Body of pancreas (tissue), 4 donors: ENCODE data around the gene VTCN1. TPM values are rescaled to one million over a fixed set of nuclear protein-coding genes. Genes with fewer than 3 reads are reported as not detected.

Experiments used
- ATAC-seq: fragments of 150-250 bp; one replicate; pipeline ENCODE4 v1.9.1; 2016
- DNase-seq, 4 donors: peaks; one replicate each; pipeline ENCODE4 v3.0.0-alpha.2; 2019
- H3K27ac ChIP-seq, 4 donors: fragments of 200-600 bp; sonication (generic); 1 replicate in 3 of 4; 2 replicates in 1 of 4; pipeline versions ENCODE4 v1.5.1 to v1.6.1; 2016 to 2019; ENCODE audit warnings: mild to moderate bottlenecking in 1 of 4, mixed read lengths in 1 of 4, moderate library complexity in 1 of 4
- H3K27me3 ChIP-seq, 2 donors: fragments of 200-600 bp; sonication (generic); one replicate each; pipeline ENCODE4 v1.6.0; 2016; ENCODE audit warnings: mild to moderate bottlenecking in 1 of 2
- H3K36me3 ChIP-seq, 2 donors: fragments of 200-600 bp; sonication (generic); replicated peaks in 1 of 2; 2 replicates each; pipeline ENCODE4 v1.5.1; 2016; ENCODE audit warnings: low read depth in 2 of 2; ENCODE audit not compliant: insufficient read depth in 1 of 2
- H3K4me1 ChIP-seq: fragments of 200-600 bp; sonication (generic); one replicate; pipeline ENCODE4 v1.6.0; 2016
- H3K4me3 ChIP-seq, 2 donors: fragments of 200-600 bp; sonication (generic); 1 replicate in 1 of 2; 2 replicates in 1 of 2; pipeline ENCODE4 v1.5.1; 2016 to 2019
- H3K9me3 ChIP-seq, 3 donors: fragments of 200-600 bp; sonication (generic); 1 replicate in 2 of 3; 2 replicates in 1 of 3; pipeline ENCODE4 v1.5.1; 2016
- POLR2A ChIP-seq, 3 donors: fragments of 450-650 bp; IDR thresholded peaks; one replicate each; pipeline ENCODE4 v1.6.1; 2016; ENCODE audit warnings: antibody characterized with exemption in 3 of 3, mild to moderate bottlenecking in 2 of 3
- WGBS, 2 donors: methylation state at CpG; one replicate each; pipeline ENCODE4 v1.1.5; 2017; 5-methylcytosine and 5-hydroxymethylcytosine counted together
- intact Hi-C: fragments of 100-400 bp; cut with DNase I; formaldehyde crosslinking; loops from one replicate; pipeline ENCODE4 v1.15.1; 2023
- total RNA-seq, 2 donors: library from RNA; depleted of rRNA; stranded (reverse); fragments of >200 nt; gene quantifications; one replicate each; pipeline ENCODE4 v1.1.0, GENCODE V29; 2016
- TF ChIP-seq, protein P1 (sequence below), 7 experiments: fragments of 450-650 bp in 4 of 7; fragments of 200-600 bp in 3 of 7; sonication (generic) in 3 of 7; IDR thresholded peaks; one replicate each; pipeline ENCODE4 v1.5.1; 2016 to 2019; ENCODE audit warnings: antibody characterized with exemption in 7 of 7

VTCN1 gene
- total RNA-seq, 2 donors from 2014 or later = 20.4 to 23.1 TPM

DNA sequence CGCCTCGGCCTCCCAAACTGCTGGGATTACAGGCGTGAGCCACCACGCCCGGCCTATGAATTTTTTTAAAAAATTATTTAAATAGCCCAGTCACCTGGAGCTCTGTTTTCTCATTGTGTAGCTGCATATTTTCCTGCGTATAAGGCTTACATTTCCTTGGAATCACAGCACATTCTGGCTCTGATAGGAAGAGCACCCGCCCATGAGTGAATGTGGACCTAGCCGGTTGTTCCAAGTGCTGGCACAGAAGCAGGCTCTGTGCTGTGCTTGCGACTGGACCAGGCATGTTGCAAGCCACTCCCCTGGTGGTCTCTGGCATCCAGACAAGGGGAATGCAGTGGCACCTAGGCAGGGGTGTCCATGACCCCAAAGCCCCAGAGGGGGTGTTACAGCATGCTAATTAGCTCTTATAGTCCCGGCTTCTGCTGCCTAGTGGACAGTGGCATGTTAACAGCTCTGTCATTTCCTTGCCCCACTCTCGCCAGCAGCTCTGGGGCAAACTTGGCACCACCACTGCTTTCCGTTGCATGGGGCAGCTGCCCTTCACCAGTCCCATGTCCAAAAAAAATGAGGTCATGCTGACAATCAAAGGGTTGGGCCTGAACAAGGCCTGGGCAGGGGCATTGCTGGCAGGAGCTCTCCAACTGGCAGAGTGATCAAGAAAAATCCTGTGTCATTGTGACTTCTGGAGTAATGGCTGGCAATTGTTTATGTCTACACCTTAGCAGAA is 5.2 kb upstream of the VTCN1 start:
- Histone ChIP-seq H3K9me3 (no peaks in the 10 kb centered on the region), H3K4me1 (peaks cover 16% of the 10 kb centered on the region), H3K27me3 (no peaks in the 10 kb centered on the region), H3K27ac (no peak overlapping the region), H3K4me3 (no peak overlapping the region), H3K36me3 (no peaks in the 10 kb centered on the region)
- DNase-seq = peak in 3 of 4 donors; percentile 18 to 51 (median 29)
- 77 to 79% methylated on average over 10 to 12 of the region's 12 CpGs for WGBS, 2 donors
- intact Hi-C loops = no loop called here
- ATAC-seq = peak; percentile 69
- no peak for TF ChIP-seq POLR2A (IDR thresholded peaks at IDR 0.05)
- TF ChIP-seq, protein P1, sequence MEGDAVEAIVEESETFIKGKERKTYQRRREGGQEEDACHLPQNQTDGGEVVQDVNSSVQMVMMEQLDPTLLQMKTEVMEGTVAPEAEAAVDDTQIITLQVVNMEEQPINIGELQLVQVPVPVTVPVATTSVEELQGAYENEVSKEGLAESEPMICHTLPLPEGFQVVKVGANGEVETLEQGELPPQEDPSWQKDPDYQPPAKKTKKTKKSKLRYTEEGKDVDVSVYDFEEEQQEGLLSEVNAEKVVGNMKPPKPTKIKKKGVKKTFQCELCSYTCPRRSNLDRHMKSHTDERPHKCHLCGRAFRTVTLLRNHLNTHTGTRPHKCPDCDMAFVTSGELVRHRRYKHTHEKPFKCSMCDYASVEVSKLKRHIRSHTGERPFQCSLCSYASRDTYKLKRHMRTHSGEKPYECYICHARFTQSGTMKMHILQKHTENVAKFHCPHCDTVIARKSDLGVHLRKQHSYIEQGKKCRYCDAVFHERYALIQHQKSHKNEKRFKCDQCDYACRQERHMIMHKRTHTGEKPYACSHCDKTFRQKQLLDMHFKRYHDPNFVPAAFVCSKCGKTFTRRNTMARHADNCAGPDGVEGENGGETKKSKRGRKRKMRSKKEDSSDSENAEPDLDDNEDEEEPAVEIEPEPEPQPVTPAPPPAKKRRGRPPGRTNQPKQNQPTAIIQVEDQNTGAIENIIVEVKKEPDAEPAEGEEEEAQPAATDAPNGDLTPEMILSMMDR (IDR thresholded peaks at IDR 0.05) = no peak

DNA sequence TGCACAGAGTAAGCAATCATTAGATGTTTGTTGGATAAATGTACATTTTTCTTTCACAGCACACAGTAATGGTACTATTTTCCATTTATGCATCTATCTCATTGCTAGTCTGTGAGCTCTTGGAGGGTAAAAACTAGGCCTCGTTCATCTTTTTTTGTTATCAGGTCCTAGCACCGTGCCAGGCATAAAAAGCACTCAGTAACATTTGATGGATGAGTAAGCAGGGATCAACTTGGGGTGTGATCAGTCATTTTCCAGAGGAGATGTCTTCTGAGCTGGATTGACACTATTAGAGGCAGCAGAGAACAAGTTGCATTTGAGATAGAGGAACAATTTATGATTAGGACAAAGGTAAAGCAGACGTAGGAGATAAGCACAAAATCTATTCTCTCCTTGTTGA is 4.3 kb upstream of the VTCN1 start:
- ATAC-seq = no peak
- no peaks in the 10 kb centered on the region for H3K27me3 ChIP-seq
- H3K27ac ChIP-seq = no peak overlapping the region
- WGBS, 2 donors = 56 to 66% methylated on average over 3 of the region's 3 CpGs
- H3K4me1 ChIP-seq = peaks cover 16% of the 10 kb centered on the region
- TF ChIP-seq, protein P1 (IDR thresholded peaks at IDR 0.05) = no peak
- no peak for TF ChIP-seq POLR2A (IDR thresholded peaks at IDR 0.05)
- no peak for DNase-seq
- intact Hi-C loops = no loop called here
- H3K4me3 ChIP-seq = no peak overlapping the region
- no peaks in the 10 kb centered on the region for H3K36me3 ChIP-seq
- H3K9me3 ChIP-seq = no peaks in the 10 kb centered on the region

DNA sequence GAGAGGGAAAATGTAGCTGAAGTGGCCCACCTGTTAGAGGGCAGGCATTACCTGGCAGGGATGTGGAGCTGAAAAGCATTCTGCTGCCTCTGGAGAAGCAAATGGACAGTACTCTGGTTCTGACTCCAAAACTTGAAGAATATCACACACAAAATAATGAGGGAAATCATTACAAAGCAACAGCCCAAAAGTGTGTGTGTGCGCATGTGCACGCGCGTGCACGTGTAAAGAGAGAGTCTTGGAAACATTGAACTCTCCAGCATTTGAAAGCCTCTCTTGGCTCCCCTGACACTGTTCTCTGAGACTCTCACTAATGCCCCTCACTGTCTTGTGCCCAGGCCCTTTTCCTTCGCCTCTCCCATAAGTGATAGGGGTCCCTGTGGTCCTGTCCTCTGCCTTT is 2.3 kb upstream of the VTCN1 start:
- 94 to 98% methylated on average over 6 of the region's 6 CpGs for WGBS, 2 donors
- TF ChIP-seq POLR2A (IDR thresholded peaks at IDR 0.05) = no peak
- TF ChIP-seq, protein P1 (IDR thresholded peaks at IDR 0.05) = no peak
- no peak overlapping the region for H3K27ac ChIP-seq
- no peak for DNase-seq
- no peaks in the 10 kb centered on the region for H3K27me3 ChIP-seq
- intact Hi-C loops = no loop called here
- no peak for ATAC-seq
- peaks cover 16% of the 10 kb centered on the region for H3K4me1 ChIP-seq
- H3K36me3 ChIP-seq = no peaks in the 10 kb centered on the region
- H3K9me3 ChIP-seq = no peaks in the 10 kb centered on the region
- H3K4me3 ChIP-seq = no peak overlapping the region

DNA sequence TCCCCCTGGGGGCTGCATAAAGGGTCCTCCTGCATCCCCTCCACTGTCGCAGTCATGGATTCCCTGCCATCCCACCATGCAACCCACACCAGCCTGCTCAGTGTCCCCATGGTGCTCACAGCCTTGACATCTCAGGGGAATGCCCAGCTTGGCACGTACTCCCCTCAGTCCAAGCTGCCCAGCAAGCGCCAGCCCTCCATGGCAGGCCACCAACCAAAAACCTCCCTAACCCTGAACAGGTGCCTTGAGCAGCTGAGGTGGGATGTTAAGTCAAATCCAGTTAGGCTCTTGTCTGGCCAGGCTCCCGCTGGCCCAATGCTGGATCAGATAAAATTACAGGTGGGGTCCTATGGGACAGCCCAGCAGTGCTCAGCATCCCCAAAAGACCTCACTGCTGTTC is 341 bp downstream of the VTCN1 start:
- H3K27me3 ChIP-seq = no peaks in the 10 kb centered on the region
- no peaks in the 10 kb centered on the region for H3K36me3 ChIP-seq
- ATAC-seq (peak; percentile 24), DNase-seq (peak; percentile 11 to 27 (median 18))
- peaks cover 8% of the 10 kb centered on the region for H3K4me1 ChIP-seq
- 46 to 73% methylated on average over 3 to 4 of the region's 4 CpGs for WGBS, 2 donors
- intact Hi-C loops = no loop called here
- H3K9me3 ChIP-seq = no peaks in the 10 kb centered on the region
- no peak for TF ChIP-seq POLR2A (IDR thresholded peaks at IDR 0.05)
- TF ChIP-seq, protein P1 (IDR thresholded peaks at IDR 0.05) = no peak
- H3K27ac ChIP-seq = peak overlapping the region; percentile 55 to 91 (median 84)
- no peak overlapping the region for H3K4me3 ChIP-seq

DNA sequence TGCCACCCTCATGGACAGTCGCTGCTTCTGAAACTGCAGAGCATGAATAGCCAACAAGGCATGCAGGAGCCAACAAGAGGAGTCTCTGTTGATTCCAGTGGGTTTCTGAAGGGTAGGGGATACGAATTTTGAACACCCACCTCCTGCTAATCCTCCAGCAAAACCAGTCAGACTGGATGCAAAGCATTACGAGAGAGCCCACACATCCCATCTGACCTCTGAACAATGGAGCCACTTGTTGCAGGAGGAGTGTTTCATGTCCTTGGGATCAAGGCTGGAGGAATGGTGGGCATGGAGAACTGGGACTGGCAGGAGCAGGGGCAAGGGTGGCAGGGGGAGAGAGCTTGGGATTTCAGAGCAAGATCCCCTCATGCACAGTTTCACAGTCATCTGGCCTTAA is 1.6 kb downstream of the VTCN1 start:
- DNase-seq = peak in 3 of 4 donors; percentile 12 to 30 (median 29)
- TF ChIP-seq, protein P1 (IDR thresholded peaks at IDR 0.05) = no peak
- peak in 2 of 3 donors; percentile 31 to 38 for TF ChIP-seq POLR2A (IDR thresholded peaks at IDR 0.05)

More for the DNA sequence above, 1.6 kb downstream of the VTCN1 start:
- no peaks in the 10 kb centered on the region for H3K9me3 ChIP-seq
- H3K4me3 ChIP-seq = no peak overlapping the region
- no peaks in the 10 kb centered on the region for H3K27me3 ChIP-seq
- H3K4me1 ChIP-seq = peaks cover 8% of the 10 kb centered on the region
- 25 to 33% methylated on average over 3 of the region's 3 CpGs for WGBS, 2 donors
- intact Hi-C loops = no loop called here
- H3K36me3 ChIP-seq = no peaks in the 10 kb centered on the region
- H3K27ac ChIP-seq = peak overlapping the region; percentile 42 to 91 (median 84)
- peak; percentile 54 for ATAC-seq
